ENCODE measurements around the gene ADPRHL1.

The ADPRHL1 gene

DNA sequence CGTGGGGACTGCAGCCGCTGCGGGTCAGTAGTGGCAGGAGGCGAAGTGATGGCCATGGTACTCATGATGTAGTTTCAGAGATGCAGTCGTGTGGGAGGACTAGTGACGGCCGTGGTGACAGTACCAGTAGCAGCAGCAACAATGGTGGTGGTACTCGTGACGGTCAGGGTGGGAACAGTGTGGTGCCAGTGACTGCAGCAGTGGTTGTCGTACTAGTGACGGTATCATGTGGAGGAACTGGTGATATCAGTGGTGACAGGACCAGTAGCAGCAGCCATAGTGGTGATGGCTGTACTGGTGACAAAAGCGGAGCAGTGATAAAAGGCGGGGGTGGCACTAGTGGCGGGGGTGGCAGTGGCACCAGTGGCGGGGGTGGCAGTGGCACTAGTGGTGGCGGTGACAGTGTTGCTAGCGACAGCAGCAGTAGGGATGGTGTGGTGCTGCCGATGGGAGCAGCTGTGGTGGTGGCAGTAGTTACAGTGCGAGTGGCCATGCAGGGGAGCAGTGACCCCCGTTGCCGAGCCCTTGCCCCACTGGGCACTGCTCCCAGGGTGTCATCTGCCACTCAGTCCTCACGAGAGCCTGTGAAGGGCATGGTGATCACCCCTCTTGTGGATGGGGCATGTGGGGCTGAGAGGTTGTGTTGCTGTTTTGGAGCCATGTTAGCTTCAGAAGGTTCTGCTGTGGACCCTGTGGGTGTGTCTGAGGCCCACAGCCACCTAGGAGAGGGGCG, 22.7 kb downstream of the ADPRHL1 start:
- no peak for DNase-seq (ENCODE audit: low read depth)

DNA sequence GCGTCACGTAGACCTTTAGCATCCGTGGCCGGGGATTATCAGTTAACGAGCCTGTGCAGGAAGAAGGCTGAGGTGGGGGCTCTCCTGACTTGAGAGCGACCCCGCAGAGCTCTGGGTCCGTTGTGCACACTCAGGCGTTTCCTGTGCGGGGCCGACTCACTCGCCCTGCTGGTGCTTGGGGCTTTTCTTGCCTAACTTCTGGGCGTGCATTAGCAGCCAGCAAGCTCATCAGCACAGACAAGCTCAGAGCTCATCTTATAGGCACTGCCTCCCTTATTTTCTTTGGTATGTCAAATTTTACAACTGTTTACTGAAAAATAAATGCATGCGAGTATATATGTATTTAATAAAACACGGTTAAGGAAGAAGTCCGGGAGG, 23.7 kb downstream of the ADPRHL1 start:
- DNase-seq (ENCODE audit: low read depth): no peak

GRCh38 chr13:113428871-113429607, 24.2 kb downstream of the ADPRHL1 start:
- no peak for DNase-seq (ENCODE audit: low read depth)

DNA sequence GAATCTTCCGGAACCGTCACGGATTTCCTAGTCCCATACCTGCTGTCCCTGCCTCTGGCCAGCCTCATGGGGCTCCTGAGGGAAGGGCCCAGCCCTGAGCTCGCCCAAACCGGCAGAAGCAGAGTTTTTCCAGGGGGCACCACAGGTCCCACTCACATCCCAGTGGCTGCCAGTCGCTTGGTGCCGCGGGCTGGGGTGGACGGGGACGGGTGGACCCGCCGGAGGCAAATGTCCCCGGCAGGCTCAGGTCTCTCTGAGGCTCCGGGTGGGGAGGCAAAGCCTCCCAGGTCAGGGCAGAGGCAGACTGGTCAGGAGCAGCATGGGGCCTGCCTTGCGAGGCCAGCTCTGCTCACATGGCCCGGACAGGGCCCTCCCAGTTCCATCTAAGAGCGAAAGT, 24.8 kb downstream of the ADPRHL1 start:
- no peak for DNase-seq (ENCODE audit: low read depth)

- DNase-seq (ENCODE audit: low read depth): peak; percentile 68
Measured at GRCh38 chr13:113427562-113428468, 25.5 kb downstream of the ADPRHL1 start.

DNA sequence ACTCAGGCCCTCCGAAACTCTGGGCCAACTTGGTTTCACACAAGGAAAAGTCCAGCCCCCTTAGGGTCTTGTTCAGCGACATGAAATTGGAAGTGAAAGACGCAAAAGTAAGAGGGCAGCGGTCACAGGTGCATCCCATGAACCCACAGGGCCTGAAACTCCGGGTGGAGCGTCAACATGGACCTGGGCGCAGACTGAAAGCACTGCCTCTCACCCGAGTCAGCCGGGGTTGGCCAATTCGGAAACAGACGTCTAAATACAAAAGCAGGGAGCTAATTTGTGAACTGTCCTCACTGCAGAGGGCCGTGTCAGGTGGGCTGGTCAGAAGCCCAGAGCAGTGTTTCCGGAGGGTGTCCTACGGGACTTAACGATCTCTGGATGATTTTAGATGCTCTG, 26.7 kb downstream of the ADPRHL1 start:
- no peak for DNase-seq (ENCODE audit: low read depth)

DNA sequence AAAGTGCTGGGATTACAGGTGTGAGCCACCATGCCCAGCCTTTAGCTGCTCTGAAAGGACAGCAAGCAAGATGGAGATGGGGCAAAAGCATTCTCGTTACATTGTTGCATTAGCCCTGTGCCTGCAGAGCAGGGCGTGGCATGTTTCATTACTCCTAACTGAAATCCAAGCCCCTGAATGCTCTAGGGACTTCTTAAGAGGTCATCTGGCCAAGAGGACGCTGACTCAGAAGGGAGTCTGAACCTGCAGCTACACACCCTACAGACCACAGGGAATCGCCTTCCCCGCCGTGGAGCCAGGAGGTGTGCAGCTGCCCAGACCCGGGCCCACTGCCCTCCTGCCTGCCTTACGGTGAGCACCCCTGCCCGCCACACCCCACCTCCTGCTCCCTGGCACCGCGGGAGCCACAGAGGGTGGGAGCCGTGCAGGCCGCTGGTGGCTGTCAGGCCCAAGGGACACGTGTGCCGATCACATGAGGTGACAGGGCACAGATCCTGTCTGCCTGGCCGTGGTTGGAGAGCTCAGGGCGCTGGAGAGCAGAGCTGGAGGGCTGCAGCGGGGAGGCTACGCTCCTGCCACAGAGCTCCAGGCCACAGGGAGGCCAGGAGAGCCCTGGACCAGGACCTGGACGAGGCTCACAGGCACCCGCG, 27.2 kb downstream of the ADPRHL1 start:
- DNase-seq (ENCODE audit: low read depth): peak; percentile 61

GRCh38 chr13:113423520-113424163, 29.6 kb downstream of the ADPRHL1 start:
- no peak for DNase-seq (ENCODE audit: low read depth)

DNA sequence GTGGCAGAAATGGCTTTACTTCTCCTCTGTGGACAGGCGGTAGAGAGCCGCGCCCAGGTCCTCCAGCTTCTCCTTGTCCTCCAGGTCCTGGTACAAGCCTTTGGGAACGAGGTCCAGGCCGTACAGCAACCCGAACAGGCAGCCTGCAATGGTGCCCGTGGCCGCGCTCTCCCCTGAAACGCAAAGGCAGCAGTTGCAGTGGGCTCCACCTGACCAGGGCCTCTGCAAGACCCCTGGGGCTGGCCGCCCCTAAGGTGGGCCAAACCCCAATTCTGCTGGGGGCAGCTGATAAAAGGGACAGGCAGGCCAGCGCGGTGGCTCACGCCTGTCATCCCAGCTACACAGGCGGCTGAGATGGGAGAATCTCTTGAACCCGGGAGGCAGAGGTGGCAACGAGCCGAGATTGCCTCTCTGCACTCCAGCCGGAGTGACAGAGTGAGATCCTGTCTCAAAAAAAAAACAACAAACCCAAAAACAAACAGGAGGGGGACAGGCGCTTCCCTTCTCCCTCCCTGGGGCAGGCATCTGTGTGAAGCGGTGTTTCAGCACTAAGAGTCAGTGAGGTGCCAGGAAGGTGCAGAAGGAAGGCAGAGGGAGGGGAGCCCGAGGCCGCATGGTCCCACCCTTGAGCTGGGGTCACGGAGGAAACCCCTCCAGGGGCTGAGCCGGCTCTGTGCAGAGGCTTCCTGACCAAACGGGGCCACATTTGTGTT, 30.3 kb downstream of the ADPRHL1 start:
- no peak for DNase-seq (ENCODE audit: low read depth)

GRCh38 chr13:113421673-113422270, 31.5 kb downstream of the ADPRHL1 start:
- DNase-seq (ENCODE audit: low read depth): peak; percentile 70

GRCh38 chr13:113420833-113421600, 32.3 kb downstream of the ADPRHL1 start:
- no peak for DNase-seq (ENCODE audit: low read depth)

GRCh38 chr13:113420232-113420631, 33.1 kb downstream of the ADPRHL1 start:
- DNase-seq (ENCODE audit: low read depth): no peak

- DNase-seq (ENCODE audit: low read depth): no peak
Measured at GRCh38 chr13:113419531-113420193, 33.6 kb downstream of the ADPRHL1 start.

- DNase-seq (ENCODE audit: low read depth): no peak
Measured at GRCh38 chr13:113418722-113419049, 34.6 kb downstream of the ADPRHL1 start.

GRCh38 chr13:113417836-113418721, 35.2 kb downstream of the ADPRHL1 start:
- DNase-seq (ENCODE audit: low read depth): no peak

- no peak for DNase-seq (ENCODE audit: low read depth)
Measured at GRCh38 chr13:113417008-113417751, 36.1 kb downstream of the ADPRHL1 start.

GRCh38 chr13:113415825-113416224, 37.5 kb downstream of the ADPRHL1 start:
- DNase-seq (ENCODE audit: low read depth): no peak

DNA sequence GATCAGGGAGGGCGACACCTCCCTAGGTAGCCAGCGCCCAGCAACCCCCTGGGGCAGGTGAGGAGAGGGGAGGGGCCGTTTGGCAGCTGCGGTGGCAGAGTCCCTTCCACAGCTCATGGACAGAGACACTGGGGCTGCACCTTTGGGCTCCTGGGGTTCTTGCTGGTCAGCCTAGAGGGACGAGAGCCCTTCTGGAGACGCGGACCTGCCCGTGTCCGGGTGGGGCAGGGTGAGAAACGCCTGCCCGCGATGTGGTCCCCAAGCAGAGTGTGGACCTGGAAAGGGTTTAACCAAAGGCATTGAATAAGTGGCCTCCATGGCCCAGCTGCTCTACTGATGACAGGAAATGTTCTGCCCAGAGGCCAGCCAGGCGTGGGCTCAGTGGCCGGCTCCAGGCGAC, 38.3 kb downstream of the ADPRHL1 start:
- DNase-seq (ENCODE audit: low read depth): no peak

Data from fibroblast of the conjunctiva (primary cell).